Stimulated activated naive CD8-positive, alpha-beta T cell treated with anti-CD3 and anti-CD28 coated beads, Interleukin-15, amount 100 ng/mL, for 72 hours (primary cell): ENCODE data around the gene NEGR1.

Experiments used
- ATAC-seq: fragments of 150-1000 bp; cut with Tn5 transposase; 2 replicates; pipeline ENCODE4 v1.10.0; 2021; ENCODE audit warnings: mild to moderate bottlenecking, moderate library complexity
- DNase-seq, 2 donors: peaks; one replicate each; pipeline ENCODE4 v3.0.0; 2021 to 2022
- H3K27ac Mint-ChIP-seq, 2 donors: one replicate each; pipeline ENCODE4 v1.8.0; 2022; ENCODE audit warnings: mild to moderate bottlenecking in 2 of 2, mixed read lengths in 2 of 2, moderate library complexity in 2 of 2
- H3K27me3 Mint-ChIP-seq: one replicate; pipeline ENCODE4 v1.8.0; 2022; ENCODE audit warnings: mixed read lengths
- H3K4me1 Mint-ChIP-seq: one replicate; pipeline ENCODE4 v1.8.0; 2022; ENCODE audit warnings: mild to moderate bottlenecking, mixed read lengths
- H3K4me3 Mint-ChIP-seq, 2 donors: one replicate each; pipeline ENCODE4 v1.8.0; 2022; ENCODE audit warnings: mild to moderate bottlenecking in 2 of 2, mixed read lengths in 2 of 2, moderate library complexity in 1 of 2
- H3K9me3 Mint-ChIP-seq, 2 donors: one replicate each; pipeline ENCODE4 v1.8.0; 2022; ENCODE audit warnings: mixed read lengths in 2 of 2

Gene NEGR1

DNA sequence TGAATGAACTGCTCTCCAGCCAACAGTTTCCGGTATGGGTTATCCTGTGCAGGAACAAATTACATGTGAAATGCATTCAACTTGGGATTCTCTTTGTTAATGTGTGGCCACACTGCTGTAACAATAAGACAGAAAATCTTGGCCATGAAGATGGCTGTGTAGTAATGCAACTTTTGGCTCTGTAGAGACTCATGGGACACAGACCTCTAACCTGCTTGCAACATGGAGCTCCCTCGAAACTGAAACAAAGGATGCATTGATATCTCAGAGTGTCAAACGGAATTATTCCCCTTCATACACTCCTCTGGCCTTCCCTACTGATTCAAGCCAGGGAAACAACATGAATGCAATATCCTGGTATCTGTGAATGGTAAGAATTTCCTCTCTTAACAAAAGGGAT lies 642.2 kb downstream of the NEGR1 start:
- no peak overlapping the region for H3K4me3 Mint-ChIP-seq
- DNase-seq: no peak
- no peak for ATAC-seq
- peaks cover under 1 to 4% of the 10 kb centered on the region in 2 donors for H3K9me3 Mint-ChIP-seq
- H3K27ac Mint-ChIP-seq: no peak overlapping the region
- no peaks in the 10 kb centered on the region for H3K4me1 Mint-ChIP-seq
- H3K27me3 Mint-ChIP-seq: no peaks in the 10 kb centered on the region

DNA sequence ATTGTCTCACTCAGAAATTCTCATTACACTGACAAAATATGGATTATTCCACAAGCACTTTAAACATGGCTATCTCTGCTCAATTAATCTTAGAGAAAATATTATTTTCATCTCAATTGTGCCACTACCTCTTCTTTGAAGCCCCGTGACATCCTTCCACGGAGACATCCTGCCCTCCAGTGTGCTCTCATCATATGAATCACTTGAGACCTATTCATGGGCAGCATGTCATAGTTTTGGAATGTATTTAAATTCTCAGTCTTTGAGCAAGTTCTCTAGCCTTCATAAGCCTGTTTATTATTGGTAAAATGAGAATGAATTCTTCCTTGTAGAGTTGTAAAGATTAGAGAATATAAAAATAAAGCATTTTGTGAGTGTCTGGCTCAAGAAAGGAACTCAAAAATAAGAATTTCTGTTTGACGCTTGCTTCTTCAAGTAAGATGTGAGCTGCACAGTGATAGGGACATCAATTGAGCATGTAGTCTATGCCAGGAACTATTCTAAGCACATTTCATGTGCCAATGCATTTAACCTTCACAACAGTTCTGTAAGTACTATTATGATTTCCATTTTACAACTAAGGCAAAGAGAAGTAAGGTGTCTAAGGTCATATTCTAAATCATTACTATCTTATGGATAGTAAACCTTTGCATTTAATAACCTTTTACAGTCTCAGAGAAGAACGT lies 644.1 kb downstream of the NEGR1 start:
- Mint-ChIP-seq H3K4me3 (no peak overlapping the region), H3K9me3 (peaks cover 6 to 8% of the 10 kb centered on the region in 2 donors), H3K27me3 (no peaks in the 10 kb centered on the region), H3K27ac (no peak overlapping the region), H3K4me1 (no peaks in the 10 kb centered on the region)
- ATAC-seq: no peak
- DNase-seq: no peak

DNA sequence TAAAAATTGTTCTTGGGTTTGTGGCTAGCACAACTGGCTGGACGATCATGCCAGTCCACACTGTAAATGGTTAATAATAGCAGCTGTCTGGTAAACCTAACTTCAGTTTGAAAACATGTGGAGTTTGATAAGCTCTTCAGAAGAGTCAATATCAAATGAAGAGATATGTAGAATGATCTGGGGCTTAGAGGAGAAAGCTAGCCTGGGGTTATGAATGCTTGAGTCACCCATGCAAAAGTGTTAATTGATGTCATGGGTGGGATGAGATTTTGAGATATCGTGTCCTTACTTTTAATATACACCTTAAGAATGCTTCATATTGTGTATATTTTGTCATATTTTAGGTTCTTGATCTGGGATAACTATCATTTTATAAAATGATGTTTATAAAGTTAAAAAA lies 646.8 kb downstream of the NEGR1 start:
- Mint-ChIP-seq H3K4me1 (no peaks in the 10 kb centered on the region), H3K4me3 (no peak overlapping the region), H3K27ac (no peak overlapping the region), H3K27me3 (no peaks in the 10 kb centered on the region), H3K9me3 (peaks cover 6 to 9% of the 10 kb centered on the region in 2 donors)
- DNase-seq (no peak), ATAC-seq (no peak)

DNA sequence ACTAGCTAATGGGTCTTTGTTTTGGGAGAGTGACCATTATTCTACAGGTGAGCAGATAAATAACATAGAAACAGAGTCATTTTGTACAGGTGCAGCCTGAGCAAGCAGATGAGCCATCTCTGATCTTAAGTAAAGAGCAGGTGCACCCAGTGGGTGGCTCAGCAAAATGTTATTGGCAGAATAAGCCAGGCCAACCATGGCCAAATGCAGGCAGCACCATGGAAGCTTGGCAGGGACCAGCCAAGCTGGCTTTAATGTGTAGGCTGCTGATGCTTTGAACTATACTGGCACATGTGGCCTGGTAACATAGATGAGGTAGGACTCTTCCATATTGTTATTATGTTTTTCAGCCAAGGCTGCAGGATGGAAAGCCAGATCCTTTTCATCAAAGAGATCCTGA lies 648.2 kb downstream of the NEGR1 start:
- Mint-ChIP-seq H3K9me3 (peaks cover 6 to 9% of the 10 kb centered on the region in 2 donors), H3K4me3 (no peak overlapping the region), H3K27ac (no peak overlapping the region), H3K27me3 (no peaks in the 10 kb centered on the region), H3K4me1 (no peaks in the 10 kb centered on the region)
- DNase-seq (no peak), ATAC-seq (no peak)

DNA sequence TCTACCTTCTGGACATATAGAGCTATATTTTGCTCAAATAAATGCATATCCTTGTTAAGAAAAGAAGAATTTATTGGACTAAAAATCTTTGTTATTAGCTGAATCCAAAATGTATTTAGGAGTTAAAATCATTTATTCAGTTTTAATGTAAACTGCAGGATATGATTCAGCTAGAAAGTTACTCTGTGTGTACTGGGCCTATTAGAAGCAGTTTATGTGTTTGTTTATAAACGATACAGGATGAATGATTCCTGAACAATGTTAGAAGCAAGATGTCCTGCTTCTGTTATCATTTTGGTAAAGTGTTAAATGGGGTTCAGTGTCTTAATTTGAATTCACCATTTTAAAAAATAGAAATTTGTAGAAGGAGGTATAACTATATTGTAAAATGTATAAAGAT lies 652.3 kb downstream of the NEGR1 start:
- DNase-seq (no peak), ATAC-seq (no peak)
- H3K9me3 Mint-ChIP-seq: peaks cover 4 to 5% of the 10 kb centered on the region in 2 donors
- H3K27me3 Mint-ChIP-seq: no peaks in the 10 kb centered on the region
- H3K4me1 Mint-ChIP-seq: no peaks in the 10 kb centered on the region
- H3K27ac Mint-ChIP-seq: no peak overlapping the region
- no peak overlapping the region for H3K4me3 Mint-ChIP-seq

DNA sequence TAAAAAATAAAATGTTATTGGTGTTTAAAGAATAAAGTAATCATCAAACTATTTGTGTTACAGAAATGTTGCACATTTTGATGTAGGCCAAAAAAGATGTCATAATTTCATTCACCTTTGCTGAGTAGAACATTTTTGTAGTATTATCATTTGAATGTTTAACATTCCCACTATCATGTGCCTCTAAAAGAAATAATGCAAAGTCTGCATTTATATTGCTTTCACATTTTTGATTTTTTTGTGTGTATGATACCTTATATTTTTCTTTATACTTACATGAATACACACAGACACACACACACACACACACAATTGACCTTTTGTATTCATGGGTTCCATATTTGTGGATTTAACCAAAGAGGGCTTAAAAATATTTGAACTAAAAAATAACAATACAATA lies 657.3 kb downstream of the NEGR1 start:
- Mint-ChIP-seq H3K27me3 (no peaks in the 10 kb centered on the region), H3K4me1 (no peaks in the 10 kb centered on the region), H3K27ac (no peak overlapping the region), H3K4me3 (no peak overlapping the region), H3K9me3 (no peaks in the 10 kb centered on the region)
- DNase-seq (no peak), ATAC-seq (no peak)

DNA sequence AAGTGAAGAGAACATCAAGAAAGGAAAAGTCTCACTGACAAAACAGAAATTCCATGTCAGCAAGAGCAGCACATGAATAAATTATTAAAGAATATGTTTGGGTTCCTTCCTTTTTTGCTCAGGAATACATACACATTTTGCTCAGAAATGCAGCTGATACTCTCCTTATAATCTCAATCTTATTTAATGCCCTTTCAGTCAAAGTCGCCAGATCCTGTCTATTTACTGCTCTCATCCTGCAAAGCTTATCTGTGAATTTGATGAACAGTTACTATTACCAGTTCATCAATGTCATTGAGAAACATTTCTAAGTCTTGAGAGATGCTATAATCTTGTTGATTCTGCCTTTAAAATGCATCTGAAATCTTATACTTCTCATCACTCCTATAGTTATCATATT lies 658.5 kb downstream of the NEGR1 start:
- ATAC-seq (no peak), DNase-seq (no peak)
- no peaks in the 10 kb centered on the region for H3K27me3 Mint-ChIP-seq
- no peaks in the 10 kb centered on the region for H3K9me3 Mint-ChIP-seq
- H3K27ac Mint-ChIP-seq: no peak overlapping the region
- H3K4me1 Mint-ChIP-seq: no peaks in the 10 kb centered on the region
- no peak overlapping the region for H3K4me3 Mint-ChIP-seq

DNA sequence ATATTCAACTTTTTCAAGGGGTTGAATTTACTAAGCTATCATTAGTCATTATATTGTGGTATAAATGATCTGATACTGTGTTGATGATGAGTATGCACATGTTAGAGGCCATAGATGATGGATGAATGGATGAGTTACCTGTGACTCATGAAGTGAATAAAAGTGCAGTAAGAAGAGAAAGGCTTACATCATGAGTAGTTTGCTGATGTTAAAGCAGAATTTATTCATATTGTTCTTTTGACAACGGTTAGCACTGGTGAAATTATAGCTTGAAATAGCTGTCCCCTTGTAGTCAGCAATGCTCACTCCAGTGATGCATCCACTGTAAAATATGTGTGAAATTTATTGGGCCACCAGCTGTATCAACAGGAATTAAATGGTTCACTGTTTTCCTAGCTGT lies 660.6 kb downstream of the NEGR1 start:
- Mint-ChIP-seq H3K9me3 (no peaks in the 10 kb centered on the region), H3K27me3 (no peaks in the 10 kb centered on the region), H3K4me3 (no peak overlapping the region), H3K4me1 (no peaks in the 10 kb centered on the region), H3K27ac (no peak overlapping the region)
- DNase-seq: no peak
- ATAC-seq: no peak

DNA sequence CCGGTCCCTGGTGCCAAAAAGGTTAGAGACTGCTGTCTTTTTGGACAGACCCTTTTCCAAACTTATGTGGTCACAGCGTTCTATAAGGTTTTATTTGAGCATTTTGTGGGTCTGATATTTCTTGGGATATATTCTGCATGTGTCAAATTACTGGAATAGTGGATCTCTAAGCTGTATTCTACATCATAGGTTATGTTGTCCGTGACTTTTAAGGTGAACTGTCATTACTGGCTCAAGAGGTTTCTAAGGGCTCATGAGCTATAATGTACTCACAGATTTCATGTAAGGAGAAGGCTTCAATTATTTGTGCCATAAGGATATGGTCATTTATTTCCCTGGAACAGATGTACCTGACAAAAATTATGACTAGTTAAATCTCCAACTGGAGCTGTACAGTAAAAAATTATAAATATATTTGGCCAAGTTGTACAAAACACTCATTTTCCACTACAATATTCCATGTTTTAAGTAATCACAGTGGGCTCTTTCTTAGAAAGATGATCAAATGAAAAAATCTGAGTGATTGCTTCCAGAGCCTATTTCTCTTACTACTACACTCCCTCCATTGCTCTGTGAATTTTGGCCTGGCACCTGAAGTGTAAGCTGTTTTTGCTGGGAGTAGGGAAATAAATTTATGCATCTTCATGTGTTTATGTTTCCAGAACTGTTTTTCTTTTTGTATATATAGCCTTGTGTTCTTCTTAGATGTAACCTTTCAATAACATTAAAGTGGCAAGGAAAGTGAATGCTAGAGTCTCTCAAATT lies 663.4 kb downstream of the NEGR1 start:
- Mint-ChIP-seq H3K4me3 (no peak overlapping the region), H3K9me3 (no peaks in the 10 kb centered on the region), H3K27ac (no peak overlapping the region), H3K4me1 (no peaks in the 10 kb centered on the region), H3K27me3 (no peaks in the 10 kb centered on the region)
- no peak for DNase-seq
- ATAC-seq: no peak

DNA sequence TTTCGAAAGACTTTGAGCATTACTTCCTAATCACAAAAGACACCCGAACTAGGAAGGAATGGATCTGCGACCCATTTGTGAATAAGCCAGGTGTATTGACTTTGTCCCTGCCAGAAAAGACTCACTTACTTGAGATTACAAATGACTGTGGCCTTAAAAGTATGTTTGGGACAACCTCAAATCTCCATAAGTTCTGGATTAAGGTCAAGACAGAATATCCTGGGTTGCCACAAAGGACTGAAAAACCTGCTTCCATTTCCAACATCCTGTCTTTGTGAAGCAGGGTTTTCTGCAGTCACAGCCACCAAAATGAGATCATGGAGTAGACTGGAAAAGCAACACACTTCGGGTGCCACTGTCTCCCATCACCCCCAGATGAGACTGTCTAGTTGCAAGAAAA lies 664.1 kb downstream of the NEGR1 start:
- H3K4me3 Mint-ChIP-seq: no peak overlapping the region
- H3K27me3 Mint-ChIP-seq: no peaks in the 10 kb centered on the region
- H3K4me1 Mint-ChIP-seq: no peaks in the 10 kb centered on the region
- no peak for ATAC-seq
- no peaks in the 10 kb centered on the region for H3K9me3 Mint-ChIP-seq
- H3K27ac Mint-ChIP-seq: no peak overlapping the region
- DNase-seq: no peak

DNA sequence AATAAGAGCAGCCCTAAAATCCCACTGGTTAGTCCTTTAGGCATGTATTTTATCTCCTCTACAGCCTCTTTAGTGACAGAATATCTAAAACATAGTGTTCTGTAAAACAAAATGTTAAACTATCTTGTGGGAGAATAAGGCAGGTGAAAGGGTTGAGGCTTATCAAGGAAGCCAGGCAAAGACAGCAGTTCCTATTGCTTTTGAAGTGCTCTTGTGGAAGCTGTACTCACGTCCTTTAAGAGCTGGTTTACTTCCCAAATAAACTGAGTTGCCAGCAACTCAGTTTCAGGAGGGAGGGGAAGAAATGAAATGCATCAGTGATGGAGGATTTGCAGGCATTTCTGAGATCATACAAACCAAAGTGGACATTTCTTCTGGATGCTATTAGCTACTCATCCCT lies 671.9 kb downstream of the NEGR1 start:
- Mint-ChIP-seq H3K4me1 (no peaks in the 10 kb centered on the region), H3K27me3 (no peaks in the 10 kb centered on the region), H3K4me3 (no peak overlapping the region), H3K9me3 (peaks cover 4 to 7% of the 10 kb centered on the region in 2 donors), H3K27ac (no peak overlapping the region)
- no peak for ATAC-seq
- no peak for DNase-seq

DNA sequence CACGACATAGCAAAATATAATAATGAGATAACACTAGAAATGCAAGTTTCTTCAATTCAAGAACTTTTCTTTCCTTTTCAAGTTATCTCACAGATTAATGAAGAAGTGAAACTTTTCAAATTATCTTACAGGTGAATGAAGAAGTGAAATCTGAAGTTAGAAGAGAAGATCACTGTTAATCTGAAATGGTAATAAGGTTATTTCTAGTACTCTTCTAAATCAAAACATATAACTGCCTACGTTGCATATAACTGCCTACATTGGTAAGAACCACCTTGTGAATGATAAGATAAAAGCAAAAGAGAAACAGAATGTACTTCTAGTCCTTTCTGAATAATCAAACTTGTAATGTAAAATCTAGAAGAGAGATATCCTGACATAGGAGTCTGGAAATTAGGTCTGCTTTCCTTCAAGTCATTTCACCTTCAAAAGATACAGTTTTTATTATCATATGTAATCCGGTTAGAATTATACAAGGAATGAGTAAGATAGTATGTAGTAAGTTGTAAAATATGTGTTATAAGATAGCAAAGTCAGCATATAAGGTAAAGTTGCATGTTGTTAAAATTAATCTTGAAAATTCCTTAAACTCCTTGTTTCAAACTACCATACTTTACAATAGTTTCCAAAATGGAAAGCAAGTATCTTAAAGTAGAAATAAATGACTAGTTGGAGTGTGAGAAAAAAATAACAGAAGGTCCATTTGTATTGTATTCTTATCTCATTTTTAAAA lies 679.1 kb downstream of the NEGR1 start:
- Mint-ChIP-seq H3K27me3 (no peaks in the 10 kb centered on the region), H3K9me3 (peaks cover 5 to 11% of the 10 kb centered on the region in 2 donors), H3K4me3 (no peak overlapping the region), H3K27ac (no peak overlapping the region), H3K4me1 (no peaks in the 10 kb centered on the region)
- ATAC-seq (no peak), DNase-seq (no peak)

DNA sequence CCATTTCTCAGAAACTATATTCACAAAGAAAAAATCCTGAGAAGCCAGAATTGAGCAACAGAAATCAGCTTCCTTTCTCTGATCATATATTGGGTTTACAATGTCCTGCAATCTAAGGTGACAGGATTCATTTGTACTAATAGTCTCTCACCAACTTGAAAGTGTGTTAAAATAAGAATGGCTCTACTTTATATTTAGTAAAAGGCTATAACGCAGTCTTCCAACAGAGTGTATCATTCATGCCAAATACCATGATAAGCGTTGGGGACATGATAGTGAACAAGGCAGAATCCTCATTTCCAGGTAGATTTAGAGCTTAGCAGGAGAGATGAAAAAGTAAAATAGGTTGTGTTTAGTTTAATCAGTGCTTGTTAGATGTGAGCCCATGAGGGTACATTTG lies 682.3 kb downstream of the NEGR1 start:
- no peaks in the 10 kb centered on the region for H3K27me3 Mint-ChIP-seq
- peaks cover 5 to 11% of the 10 kb centered on the region in 2 donors for H3K9me3 Mint-ChIP-seq
- no peak overlapping the region for H3K27ac Mint-ChIP-seq
- ATAC-seq: no peak
- no peak for DNase-seq
- no peak overlapping the region for H3K4me3 Mint-ChIP-seq
- H3K4me1 Mint-ChIP-seq: no peaks in the 10 kb centered on the region

DNA sequence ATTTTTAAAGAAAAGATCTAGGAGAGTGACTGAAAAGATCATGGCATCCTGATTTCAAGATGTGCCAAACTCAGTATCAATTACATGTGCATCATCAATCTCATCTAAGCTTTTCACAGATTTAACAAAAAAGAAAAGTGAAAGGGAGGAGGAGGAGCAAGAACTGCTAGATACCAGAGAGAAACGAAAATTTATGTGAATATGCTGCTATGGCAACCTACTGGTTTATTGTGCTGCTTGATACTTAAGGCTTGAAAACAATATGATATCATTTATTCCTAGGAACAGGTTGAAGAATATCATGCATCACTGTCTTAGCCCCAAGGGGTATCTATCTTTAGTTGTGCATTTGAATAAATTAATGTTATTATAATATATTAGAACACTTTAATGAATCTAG lies 683.0 kb downstream of the NEGR1 start:
- no peak for DNase-seq
- ATAC-seq: no peak
- Mint-ChIP-seq H3K27ac (no peak overlapping the region), H3K9me3 (peaks cover 5 to 11% of the 10 kb centered on the region in 2 donors), H3K27me3 (no peaks in the 10 kb centered on the region), H3K4me3 (no peak overlapping the region), H3K4me1 (no peaks in the 10 kb centered on the region)

DNA sequence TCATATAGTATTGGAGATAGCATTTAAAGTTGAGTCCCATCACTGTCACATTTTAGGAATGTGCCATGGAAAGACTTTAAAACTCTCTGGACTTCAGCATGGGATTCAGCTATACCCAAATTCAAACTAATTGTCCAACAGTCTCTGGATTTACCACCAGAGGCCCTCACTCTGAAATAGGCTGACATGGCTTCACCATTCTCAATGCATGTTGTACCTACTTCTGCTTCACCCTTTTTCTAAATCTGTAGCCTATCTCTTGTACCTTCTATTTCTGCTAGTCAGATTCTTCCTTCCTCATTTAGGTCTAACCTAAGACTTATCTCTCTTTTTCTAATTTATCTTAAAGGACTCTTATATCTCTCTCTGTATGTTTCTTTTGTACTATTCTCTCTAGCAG lies 688.8 kb downstream of the NEGR1 start:
- no peak overlapping the region for H3K27ac Mint-ChIP-seq
- no peaks in the 10 kb centered on the region for H3K4me1 Mint-ChIP-seq
- no peak overlapping the region for H3K4me3 Mint-ChIP-seq
- H3K27me3 Mint-ChIP-seq: no peaks in the 10 kb centered on the region
- H3K9me3 Mint-ChIP-seq: no peaks in the 10 kb centered on the region
- no peak for ATAC-seq
- no peak for DNase-seq

DNA sequence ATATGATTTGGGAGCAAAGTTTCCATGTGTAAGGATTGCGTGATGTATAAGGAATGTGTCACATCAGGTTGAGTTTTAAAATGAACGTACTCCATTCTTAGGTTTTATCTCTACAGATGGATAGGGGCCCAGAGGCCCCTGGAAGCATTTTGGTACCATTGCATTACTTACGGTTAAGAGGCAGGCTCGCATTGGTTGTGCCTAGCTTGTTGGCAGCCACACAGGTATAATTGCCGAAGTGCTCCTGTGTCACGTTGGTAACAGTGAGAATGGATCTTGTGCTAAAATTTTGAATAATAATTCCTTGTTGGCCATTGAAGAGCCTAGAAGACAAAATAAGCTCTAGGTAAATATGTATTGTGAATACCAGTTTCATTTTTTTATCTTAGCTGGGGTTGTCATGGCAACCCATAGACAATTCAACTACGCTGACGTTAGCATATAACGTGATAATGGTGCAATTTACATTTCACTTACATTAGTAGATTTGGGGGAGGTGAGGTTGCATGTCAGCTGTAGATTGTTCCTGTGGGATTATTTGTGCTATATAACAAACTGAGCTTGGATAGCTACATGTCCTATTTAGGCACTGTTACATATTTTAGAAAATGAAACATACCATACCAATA lies 689.6 kb downstream of the NEGR1 start:
- Mint-ChIP-seq H3K4me1 (no peaks in the 10 kb centered on the region), H3K9me3 (no peaks in the 10 kb centered on the region), H3K27ac (peak overlapping the region in 1 of 2 donors; percentile 64), H3K4me3 (no peak overlapping the region), H3K27me3 (no peaks in the 10 kb centered on the region)
- DNase-seq (no peak), ATAC-seq (no peak)
